GM10266 (cell line): Measurements from ENCODE around the gene PNCK.
"Not testable (repeated sequence)": the region's sequence is repeated elsewhere in the genome, so short reads cannot be mapped to it uniquely, and the experiment has no call there.

Source experiments
- DNase-seq: peaks from one replicate; pipeline ENCODE4 v3.0.0; 2012; ENCODE audit errors: extremely low spot score
- TF ChIP-seq, protein P1 (sequence below): IDR thresholded peaks from 2 replicates; pipeline ENCODE4 v1.5.1; 2012; ENCODE audit warnings: mild to moderate bottlenecking, low read depth; ENCODE audit not compliant: control insufficient read depth, insufficient read depth; ENCODE audit errors: missing control alignments

PNCK gene

DNA sequence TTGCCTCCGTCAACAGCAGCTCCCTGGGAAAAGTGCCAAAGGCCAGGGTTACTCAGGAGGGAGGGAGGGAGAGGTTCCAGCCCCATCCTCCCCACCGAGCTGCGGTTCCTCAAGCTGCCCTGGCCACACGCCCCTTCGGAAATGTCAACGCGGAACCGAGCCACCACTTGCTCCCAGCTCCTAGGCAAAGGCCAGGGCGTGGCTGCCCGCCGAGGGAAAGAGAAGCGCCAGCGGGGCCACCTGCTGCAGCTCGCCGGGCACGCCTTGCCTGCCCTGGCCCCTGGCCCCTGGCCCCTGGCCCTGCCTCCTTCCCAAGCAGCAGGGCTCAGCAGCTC, 29.4 kb upstream of the PNCK start:
- TF ChIP-seq, protein P1, sequence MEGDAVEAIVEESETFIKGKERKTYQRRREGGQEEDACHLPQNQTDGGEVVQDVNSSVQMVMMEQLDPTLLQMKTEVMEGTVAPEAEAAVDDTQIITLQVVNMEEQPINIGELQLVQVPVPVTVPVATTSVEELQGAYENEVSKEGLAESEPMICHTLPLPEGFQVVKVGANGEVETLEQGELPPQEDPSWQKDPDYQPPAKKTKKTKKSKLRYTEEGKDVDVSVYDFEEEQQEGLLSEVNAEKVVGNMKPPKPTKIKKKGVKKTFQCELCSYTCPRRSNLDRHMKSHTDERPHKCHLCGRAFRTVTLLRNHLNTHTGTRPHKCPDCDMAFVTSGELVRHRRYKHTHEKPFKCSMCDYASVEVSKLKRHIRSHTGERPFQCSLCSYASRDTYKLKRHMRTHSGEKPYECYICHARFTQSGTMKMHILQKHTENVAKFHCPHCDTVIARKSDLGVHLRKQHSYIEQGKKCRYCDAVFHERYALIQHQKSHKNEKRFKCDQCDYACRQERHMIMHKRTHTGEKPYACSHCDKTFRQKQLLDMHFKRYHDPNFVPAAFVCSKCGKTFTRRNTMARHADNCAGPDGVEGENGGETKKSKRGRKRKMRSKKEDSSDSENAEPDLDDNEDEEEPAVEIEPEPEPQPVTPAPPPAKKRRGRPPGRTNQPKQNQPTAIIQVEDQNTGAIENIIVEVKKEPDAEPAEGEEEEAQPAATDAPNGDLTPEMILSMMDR, result no peak
- no peak for DNase-seq

DNA sequence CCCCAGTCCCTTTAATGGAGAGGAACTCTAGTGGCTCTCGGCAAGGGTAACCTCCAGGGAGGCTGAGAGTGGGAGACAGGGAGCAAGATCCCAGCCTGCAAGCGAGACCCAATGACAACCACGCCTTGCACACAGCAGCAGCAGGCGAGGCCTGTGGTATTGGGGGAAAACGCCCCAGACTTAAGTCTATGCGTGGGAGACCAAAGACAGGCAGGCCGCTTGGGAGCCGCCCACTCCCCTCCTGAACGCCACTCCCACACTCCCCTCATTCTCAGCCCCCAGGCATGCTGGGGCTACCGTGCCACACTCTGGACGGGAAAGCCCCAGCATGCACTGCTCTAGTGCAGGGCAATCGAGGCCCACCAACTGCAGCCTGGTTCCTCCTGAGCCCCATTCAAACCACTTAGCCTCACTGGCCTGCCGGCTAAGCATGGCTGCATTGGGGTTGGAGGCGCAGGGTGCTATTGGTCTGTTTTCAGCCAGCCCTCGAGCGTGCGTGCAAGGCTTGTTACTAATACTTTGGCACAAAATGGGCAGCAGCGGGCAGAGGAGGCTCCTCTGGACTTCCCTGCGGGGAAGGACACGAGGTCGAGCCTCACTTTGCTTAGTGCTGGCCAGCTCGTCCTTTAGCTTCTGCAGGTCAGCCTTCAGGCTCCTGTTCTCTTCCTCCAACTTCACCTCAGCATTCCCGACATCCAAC, 28.9 kb upstream of the PNCK start:
- TF ChIP-seq, protein P1, result no peak
- DNase-seq, result no peak

DNA sequence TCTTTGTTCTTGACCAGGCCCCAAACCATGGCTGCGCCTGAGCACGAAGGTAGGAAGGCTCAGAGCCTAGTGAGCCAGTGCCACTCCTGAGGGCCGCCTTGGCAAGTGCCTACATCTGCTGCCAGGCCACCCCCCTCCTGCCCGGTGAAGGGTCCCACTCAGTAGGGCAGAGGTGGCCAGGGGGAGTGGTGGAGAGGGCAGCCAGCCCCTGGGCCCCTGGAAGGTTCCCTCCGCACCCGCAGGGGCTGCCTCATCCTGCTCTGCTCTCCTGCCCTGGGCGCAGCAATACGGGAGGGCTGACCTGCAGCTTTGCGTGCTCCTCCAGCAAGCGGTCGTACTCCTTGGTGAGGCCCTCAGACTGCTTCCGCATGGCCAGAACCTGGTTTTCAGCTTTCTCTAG, 28.1 kb upstream of the PNCK start:
- TF ChIP-seq, protein P1, result no peak

DNA sequence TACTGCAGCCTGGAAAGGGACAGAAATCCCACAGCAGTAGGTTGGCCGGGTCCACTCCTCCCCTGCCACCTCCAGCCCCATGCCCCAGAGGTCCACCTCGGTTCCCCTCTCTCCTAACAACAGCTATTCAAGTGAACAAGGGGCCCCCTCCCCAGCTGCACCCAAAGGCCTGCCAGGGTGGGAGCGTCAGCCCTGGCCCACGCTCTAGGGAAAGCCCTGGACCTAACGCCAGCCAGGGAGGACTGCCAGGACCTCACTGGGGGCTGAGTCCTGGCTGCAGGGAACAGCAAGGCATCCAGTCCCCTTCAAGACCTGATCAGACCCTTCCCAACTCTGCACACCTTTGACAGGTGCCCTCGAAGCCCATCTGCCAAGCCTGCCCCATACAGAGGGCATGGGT, 27.4 kb upstream of the PNCK start:
- TF ChIP-seq, protein P1, result no peak
- DNase-seq, result no peak

More for the DNA sequence above, 28.1 kb upstream of the PNCK start:
- DNase-seq, result no peak

DNA sequence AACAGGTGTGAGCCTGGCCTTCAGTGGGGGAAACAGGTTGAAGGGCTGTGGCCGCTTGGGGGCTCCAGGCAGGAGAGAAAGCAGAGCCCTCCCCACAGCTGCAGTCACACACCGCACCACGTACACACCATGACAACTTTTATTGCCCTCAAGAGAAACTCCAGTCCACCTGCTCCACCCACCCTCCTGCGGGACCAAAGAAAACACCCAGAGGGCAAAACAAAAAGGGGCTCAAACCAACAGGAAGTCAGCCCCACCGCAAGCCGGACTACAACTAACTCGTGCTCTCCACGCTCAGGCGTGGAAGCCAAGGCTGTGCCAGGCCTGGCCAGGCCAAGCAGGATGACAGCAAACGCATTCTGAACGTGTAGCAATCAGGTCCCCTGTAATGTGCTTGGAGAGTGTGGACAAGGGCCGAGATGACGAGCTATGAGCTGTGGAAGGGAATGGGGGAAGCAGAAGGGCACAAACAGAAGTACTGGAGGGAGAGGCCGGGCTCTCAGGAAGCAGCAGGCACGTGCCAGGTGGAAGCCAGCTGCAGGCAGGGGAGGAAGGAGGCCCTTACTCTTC, 26.8 kb upstream of the PNCK start:
- DNase-seq, result no peak
- TF ChIP-seq, protein P1, result no peak

DNA sequence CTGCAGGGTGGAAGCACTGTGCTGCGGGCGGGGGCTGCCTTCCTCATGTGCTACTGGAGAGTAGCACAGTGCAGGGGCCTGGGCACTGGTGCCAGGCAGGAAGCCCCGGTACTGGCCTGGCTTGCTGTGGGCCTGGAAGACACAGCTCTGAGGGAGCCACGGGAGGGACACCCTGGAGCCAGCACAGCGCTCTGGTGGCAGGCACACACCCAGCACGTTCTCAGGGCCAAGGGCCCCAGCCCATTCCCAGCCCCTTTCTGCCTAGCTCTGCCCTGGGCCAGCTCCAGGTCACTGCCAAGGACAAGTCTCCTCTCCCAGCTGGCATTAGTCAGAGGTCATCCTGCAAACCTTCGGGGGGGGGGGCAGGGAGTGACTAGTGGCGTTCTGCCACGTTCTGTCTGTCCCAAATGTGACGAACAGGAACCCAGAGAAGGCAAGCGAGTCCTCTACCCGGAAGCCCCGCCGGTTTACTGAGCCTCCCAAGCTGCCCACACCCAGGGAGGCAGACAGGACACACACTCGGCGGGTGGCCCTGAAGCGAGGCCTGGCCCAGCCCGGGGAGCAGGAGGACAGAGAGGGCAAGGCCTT, 26.3 kb upstream of the PNCK start:
- DNase-seq, result not testable (repeated sequence)

DNA sequence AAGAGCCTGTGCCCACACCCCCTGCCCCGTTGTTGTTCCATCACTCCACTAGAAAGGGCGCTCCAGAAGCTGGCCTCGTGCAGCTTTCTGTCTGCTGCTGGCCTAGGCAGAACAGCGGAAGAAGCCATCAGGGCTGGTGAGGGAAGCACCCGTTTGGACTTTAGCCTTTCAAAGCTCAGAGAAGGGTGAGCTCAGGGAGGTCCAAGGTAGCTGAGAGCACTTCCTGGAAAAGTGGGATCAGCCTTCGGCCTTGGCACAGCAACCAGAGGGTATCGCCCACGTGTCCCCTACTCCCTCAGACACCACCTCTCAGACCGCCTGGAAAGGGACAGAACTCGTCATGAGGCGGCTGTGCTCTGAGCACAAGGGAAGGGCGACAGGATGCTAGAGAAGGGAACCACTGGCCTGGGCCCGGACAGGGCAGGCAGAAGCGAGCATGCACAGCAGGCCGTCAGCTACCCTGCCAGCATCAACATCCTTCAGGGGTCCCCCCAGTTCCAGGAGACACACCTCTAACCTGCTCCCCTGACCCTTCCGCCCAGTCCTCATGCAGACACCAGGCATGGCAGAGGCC, 25.7 kb upstream of the PNCK start:
- DNase-seq, result not testable (repeated sequence)
